ENCODE results near the gene HDAC4. TPM values are rescaled to one million over a fixed set of nuclear protein-coding genes. Genes with fewer than 3 reads are reported as not detected.

Gene HDAC4
- total and polyA plus RNA-seq, 7 donors: 7.9 to 329 (median 129) TPM

- Histone ChIP-seq H3K27me3 (ENCODE audit: insufficient read depth in 3 of 3, low read length in 2 of 3) (no peaks in the 10 kb centered on the region), H3K36me3 (ENCODE audit: insufficient read depth in 1 of 2, low read depth in 1 of 2) (no peaks in the 10 kb centered on the region), H3K4me3 (no peak overlapping the region), H3K4me1 (peaks cover 92% of the 10 kb centered on the region), H3K27ac (peak overlapping the region; percentile 86), H3K9me3 (no peaks in the 10 kb centered on the region)
- TF ChIP-seq, protein P1, sequence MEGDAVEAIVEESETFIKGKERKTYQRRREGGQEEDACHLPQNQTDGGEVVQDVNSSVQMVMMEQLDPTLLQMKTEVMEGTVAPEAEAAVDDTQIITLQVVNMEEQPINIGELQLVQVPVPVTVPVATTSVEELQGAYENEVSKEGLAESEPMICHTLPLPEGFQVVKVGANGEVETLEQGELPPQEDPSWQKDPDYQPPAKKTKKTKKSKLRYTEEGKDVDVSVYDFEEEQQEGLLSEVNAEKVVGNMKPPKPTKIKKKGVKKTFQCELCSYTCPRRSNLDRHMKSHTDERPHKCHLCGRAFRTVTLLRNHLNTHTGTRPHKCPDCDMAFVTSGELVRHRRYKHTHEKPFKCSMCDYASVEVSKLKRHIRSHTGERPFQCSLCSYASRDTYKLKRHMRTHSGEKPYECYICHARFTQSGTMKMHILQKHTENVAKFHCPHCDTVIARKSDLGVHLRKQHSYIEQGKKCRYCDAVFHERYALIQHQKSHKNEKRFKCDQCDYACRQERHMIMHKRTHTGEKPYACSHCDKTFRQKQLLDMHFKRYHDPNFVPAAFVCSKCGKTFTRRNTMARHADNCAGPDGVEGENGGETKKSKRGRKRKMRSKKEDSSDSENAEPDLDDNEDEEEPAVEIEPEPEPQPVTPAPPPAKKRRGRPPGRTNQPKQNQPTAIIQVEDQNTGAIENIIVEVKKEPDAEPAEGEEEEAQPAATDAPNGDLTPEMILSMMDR (IDR thresholded peaks at IDR 0.05): no peak
- no peak for DNase-seq
- intact Hi-C loops (cut with DNase I): no loop called here
- no peak for ATAC-seq
- WGBS, 3 donors: 80 to 94% (median 86%) methylated on average over 23 of the region's 23 CpGs
Observed at GRCh38 chr2:239262484-239263230, 138.2 kb downstream of the HDAC4 start.

DNA sequence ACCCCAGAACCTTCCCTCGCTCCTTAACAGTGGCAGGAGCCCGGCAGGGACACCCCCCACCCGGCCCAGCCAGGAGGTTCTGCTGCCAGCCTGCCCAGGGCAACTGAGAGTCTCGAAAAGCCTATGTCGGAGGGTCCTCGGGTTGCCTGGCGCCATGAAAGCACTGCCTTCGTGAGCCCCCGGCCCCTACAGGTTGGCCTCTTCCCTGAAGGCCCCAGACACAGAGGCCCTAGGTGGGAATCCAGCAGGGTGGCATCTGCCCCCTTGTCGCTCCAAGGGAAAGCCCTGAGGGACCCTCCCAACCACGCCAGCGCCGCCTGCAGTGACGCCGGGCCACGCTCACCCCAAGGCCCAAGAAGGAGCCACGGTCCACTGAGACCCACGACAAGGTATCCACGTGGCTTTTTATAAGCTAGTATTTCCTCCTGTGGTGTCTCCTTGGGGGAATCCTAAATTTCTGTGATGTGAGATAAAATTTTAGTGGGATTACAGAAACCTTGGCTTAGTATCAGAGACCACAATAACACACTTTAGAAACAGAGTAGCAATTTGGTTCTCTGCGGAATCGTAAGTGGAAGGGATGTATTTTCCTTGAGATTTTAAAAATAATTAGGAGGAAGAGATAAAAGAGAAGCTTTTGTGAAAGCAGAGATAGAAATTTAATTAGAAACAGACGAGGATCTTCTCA lies 138.9 kb downstream of the HDAC4 start:
- WGBS, 3 donors: 91 to 96% (median 93%) methylated on average over 22 of the region's 22 CpGs
- intact Hi-C loops (cut with DNase I): no loop called here
- no peak for DNase-seq

GRCh38 chr2:239261356-239261755 lies 139.5 kb downstream of the HDAC4 start:
- ATAC-seq (no peak), DNase-seq (peak in 1 of 2 donors; percentile 23)
- H3K9me3 ChIP-seq: no peaks in the 10 kb centered on the region
- H3K4me1 ChIP-seq: peaks cover 92% of the 10 kb centered on the region
- H3K27ac ChIP-seq: peak overlapping the region; percentile 86
- H3K27me3 ChIP-seq (ENCODE audit: insufficient read depth in 3 of 3, low read length in 2 of 3): no peaks in the 10 kb centered on the region
- WGBS, 3 donors: 80 to 92% (median 85%) methylated on average over 8 of the region's 8 CpGs
- no peaks in the 10 kb centered on the region for H3K36me3 ChIP-seq (ENCODE audit: insufficient read depth in 1 of 2, low read depth in 1 of 2)
- TF ChIP-seq, protein P1 (IDR thresholded peaks at IDR 0.05): no peak
- no peak overlapping the region for H3K4me3 ChIP-seq
- intact Hi-C loops (cut with DNase I): no loop called here

More for the DNA sequence above, 138.9 kb downstream of the HDAC4 start:
- Histone ChIP-seq H3K27me3 (ENCODE audit: insufficient read depth in 3 of 3, low read length in 2 of 3) (no peaks in the 10 kb centered on the region), H3K4me1 (peaks cover 92% of the 10 kb centered on the region), H3K36me3 (ENCODE audit: insufficient read depth in 1 of 2, low read depth in 1 of 2) (no peaks in the 10 kb centered on the region), H3K27ac (peak overlapping the region; percentile 86), H3K4me3 (no peak overlapping the region), H3K9me3 (no peaks in the 10 kb centered on the region)
- no peak for ATAC-seq
- TF ChIP-seq, protein P1 (IDR thresholded peaks at IDR 0.05): no peak

DNA sequence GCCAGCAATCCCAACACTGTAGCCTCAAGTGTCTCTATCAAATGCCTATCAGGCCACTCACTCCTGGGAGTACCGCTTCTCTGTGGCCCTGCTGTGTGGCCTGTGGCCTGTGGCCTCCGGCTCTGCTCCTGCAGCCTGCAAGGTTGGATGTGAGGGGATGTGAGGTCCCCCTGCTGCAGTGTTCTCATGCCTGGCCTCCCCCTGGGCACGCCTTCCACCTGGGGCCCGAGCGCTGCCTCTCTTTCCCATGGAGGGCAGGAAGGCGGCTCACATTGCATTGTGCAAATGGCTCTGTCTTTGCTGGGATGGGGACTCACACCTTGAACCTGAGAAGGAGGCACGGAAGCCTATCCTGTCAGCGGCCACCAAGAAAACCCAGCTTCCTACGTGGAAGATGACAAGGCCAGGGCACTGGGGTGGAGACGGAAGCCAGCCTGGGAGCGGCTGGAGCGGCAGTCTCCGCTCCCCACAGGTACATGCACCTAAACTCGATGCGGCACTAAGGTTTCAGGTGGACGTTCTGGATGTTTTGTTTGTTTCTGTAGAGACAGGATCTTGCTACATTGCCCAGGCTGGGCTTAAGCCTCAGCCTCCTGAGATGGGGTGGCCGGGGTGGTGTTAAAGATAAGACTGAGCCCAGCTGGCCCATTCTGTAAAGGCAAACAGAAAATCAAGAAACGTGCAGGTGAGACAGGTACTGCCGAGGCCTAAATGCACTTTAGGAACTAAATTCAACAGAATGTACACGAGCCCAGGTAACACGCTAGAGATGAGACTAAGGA lies 140.1 kb downstream of the HDAC4 start:
- 88 to 95% (median 95%) methylated on average over 21 of the region's 21 CpGs for WGBS, 3 donors

More for the DNA sequence above, 140.1 kb downstream of the HDAC4 start:
- peak overlapping the region; percentile 86 for H3K27ac ChIP-seq
- no peaks in the 10 kb centered on the region for H3K27me3 ChIP-seq (ENCODE audit: insufficient read depth in 3 of 3, low read length in 2 of 3)
- TF ChIP-seq, protein P1 (IDR thresholded peaks at IDR 0.05): no peak
- H3K4me1 ChIP-seq: peaks cover 92% of the 10 kb centered on the region
- no peaks in the 10 kb centered on the region for H3K36me3 ChIP-seq (ENCODE audit: insufficient read depth in 1 of 2, low read depth in 1 of 2)
- no peak overlapping the region for H3K4me3 ChIP-seq
- intact Hi-C loops (cut with DNase I): no loop called here
- DNase-seq (peak in 1 of 2 donors; percentile 52), ATAC-seq (peak in 1 of 4 donors; percentile 16)
- H3K9me3 ChIP-seq: no peaks in the 10 kb centered on the region

Measured in psoas muscle (tissue), 8 donors.